ENCODE results near the gene MAPK8IP1. TPM values are rescaled to one million over a fixed set of nuclear protein-coding genes. Genes with fewer than 3 reads are reported as not detected.
A peak's percentile ranks its signal among the peaks of the same experiment; 100 is the strongest.
"Not testable (repeated sequence)": the region's sequence is repeated elsewhere in the genome, so short reads cannot be mapped to it uniquely, and the experiment has no call there.

Gene MAPK8IP1
- total RNA-seq, 3 donors from 2014 or later: 1.6 to 12.3 (median 2.5) TPM

DNA sequence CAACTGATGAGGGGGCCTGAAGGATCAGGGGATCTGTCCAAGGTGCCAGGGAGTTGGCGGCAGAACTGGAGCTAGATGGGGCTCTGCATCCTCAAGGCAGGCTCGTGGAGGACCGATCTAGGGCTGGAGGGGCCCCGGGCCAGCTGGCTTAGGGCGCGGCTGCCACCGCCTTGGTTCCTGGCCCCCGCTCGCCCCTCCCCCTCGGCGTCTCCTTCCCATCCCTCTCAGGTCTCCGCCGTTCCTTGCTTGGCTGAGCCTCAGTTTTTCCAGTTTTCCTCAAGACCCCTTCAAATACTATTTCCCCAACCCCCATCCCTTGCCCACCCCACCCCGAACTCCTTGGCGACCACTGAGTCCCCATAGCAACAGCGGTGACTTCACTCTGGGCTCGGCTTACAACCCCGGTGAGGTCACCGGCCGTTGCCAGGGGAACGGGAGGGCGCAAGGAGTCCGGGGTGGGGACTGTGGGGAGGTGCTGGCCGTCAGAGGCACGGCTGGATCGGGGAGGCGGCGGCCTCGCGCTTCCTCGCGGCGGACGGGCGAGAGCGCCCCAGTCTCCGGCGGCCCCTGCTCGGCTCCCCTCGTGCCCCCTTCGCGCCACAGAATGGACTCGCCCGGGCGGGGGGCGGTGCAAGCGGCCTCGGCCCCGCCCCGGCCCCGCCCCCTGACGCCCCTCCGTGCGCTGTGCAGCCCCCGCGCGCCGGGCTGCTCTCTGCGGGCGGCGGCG, 14.2 kb downstream of the MAPK8IP1 start:
- Histone ChIP-seq H3K9me3 (no peaks in the 10 kb centered on the region), H3K4me3 (no peak overlapping the region), H3K4me1 (ENCODE audit: low read depth) (peaks cover 8% of the 10 kb centered on the region), H3K36me3 (ENCODE audit: low read depth) (no peaks in the 10 kb centered on the region)
- peak; percentile 77 for ATAC-seq
- TF ChIP-seq, protein P1, sequence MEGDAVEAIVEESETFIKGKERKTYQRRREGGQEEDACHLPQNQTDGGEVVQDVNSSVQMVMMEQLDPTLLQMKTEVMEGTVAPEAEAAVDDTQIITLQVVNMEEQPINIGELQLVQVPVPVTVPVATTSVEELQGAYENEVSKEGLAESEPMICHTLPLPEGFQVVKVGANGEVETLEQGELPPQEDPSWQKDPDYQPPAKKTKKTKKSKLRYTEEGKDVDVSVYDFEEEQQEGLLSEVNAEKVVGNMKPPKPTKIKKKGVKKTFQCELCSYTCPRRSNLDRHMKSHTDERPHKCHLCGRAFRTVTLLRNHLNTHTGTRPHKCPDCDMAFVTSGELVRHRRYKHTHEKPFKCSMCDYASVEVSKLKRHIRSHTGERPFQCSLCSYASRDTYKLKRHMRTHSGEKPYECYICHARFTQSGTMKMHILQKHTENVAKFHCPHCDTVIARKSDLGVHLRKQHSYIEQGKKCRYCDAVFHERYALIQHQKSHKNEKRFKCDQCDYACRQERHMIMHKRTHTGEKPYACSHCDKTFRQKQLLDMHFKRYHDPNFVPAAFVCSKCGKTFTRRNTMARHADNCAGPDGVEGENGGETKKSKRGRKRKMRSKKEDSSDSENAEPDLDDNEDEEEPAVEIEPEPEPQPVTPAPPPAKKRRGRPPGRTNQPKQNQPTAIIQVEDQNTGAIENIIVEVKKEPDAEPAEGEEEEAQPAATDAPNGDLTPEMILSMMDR (IDR thresholded peaks at IDR 0.05): no peak
- intact Hi-C loops (cut with DNase I, micrococcal nuclease): no loop called here
- DNase-seq: peak; percentile 68 to 83 (median 78)

DNA sequence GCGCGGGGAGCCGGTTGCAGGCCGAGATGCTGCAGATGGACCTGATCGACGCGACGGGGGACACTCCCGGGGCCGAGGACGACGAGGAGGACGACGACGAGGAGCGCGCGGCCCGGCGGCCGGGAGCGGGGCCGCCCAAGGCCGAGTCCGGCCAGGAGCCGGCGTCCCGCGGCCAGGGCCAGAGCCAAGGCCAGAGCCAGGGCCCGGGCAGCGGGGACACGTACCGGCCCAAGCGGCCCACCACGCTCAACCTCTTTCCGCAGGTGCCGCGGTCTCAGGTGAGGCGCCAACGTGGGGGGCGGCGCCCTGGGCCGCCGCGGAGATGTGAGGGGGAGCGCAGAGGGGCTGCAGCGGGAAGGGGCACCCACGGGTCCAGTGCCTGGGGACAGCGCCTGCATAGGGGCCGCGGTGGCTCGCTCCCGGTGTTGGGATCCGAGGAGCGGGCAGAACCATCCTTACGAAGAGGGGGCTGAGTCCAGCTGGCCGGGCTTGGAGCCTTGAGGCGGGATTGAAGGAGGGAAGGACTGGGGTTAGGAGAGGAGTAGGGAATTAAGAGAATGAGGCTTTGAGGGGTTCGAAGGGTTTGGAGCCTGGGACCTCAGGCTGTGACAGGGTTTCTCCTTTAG, 14.8 kb downstream of the MAPK8IP1 start:
- peak; percentile 5 for ATAC-seq

DNA sequence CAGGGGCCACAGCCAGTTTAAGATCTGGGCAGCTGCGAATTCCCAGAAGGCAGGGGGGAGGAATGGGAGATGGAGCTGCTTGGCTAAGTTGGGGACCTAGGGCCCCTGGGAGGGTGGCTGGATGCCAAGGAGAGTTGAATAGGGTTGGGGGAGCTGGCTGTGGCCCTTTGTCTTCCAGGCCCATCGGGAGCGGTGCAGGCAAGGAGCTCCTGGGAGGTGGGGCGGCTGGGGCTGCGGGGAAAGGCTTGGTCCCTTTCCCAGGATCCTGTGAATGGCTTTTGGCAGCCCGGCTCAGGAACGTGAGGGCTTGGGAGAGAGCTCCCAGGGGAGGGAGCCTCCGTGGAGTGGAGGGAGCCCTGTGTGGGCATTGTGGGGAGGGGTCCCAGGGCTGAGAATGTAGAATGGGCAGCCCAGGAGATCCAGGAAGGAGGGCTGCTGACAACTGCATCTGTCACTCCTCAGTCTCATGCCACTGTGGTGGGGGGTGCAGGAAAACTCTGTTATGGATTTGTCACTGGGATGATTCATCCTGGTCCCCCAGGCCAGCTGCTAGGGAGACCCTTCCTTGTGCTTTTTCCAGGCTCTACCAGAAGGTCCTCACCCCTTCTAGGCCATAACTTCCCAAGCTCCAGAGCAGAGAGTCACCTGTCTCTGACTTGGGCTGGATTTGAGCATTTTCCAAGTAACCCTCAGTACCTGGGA, 15.6 kb downstream of the MAPK8IP1 start:
- Histone ChIP-seq H3K9me3 (no peaks in the 10 kb centered on the region), H3K4me3 (no peak overlapping the region), H3K4me1 (ENCODE audit: low read depth) (peaks cover 8% of the 10 kb centered on the region), H3K36me3 (ENCODE audit: low read depth) (no peaks in the 10 kb centered on the region)
- TF ChIP-seq, protein P1 (IDR thresholded peaks at IDR 0.05): no peak
- ATAC-seq (no peak), DNase-seq (peak in 1 of 3 donors; percentile 45)
- intact Hi-C loops (cut with DNase I, micrococcal nuclease): no loop called here

More for the DNA sequence above, 14.8 kb downstream of the MAPK8IP1 start:
- H3K9me3 ChIP-seq; H3K36me3 ChIP-seq (ENCODE audit: low read depth); intact Hi-C loops (cut with DNase I, micrococcal nuclease); H3K4me1 ChIP-seq (ENCODE audit: low read depth); H3K4me3 ChIP-seq: not testable (repeated sequence)
- DNase-seq: peak in 1 of 3 donors; percentile 45

DNA sequence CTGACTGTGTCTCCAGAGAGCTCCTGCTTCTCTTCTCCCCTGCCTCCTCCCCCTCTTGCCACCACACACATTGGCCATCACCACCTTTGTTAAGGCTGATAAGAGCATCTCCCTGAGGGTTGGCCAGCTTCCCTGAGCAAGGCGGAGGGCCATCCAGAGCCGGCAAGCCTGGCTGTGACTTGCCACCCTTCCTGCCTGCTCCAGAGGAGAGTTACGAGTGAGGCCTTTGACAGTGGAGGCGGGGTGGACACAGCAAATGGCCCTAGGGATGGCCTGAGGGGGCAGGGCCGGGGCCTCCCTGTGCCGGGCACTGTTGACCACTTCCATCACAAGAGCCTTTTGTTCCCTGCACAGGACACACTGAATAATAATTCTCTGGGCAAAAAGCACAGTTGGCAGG, 16.2 kb downstream of the MAPK8IP1 start:
- Histone ChIP-seq H3K36me3 (ENCODE audit: low read depth) (no peaks in the 10 kb centered on the region), H3K9me3 (no peaks in the 10 kb centered on the region), H3K4me3 (no peak overlapping the region), H3K4me1 (ENCODE audit: low read depth) (peaks cover 8% of the 10 kb centered on the region)
- DNase-seq (no peak), ATAC-seq (no peak)
- TF ChIP-seq, protein P1 (IDR thresholded peaks at IDR 0.05): no peak
- intact Hi-C loops (cut with DNase I, micrococcal nuclease): no loop called here

DNA sequence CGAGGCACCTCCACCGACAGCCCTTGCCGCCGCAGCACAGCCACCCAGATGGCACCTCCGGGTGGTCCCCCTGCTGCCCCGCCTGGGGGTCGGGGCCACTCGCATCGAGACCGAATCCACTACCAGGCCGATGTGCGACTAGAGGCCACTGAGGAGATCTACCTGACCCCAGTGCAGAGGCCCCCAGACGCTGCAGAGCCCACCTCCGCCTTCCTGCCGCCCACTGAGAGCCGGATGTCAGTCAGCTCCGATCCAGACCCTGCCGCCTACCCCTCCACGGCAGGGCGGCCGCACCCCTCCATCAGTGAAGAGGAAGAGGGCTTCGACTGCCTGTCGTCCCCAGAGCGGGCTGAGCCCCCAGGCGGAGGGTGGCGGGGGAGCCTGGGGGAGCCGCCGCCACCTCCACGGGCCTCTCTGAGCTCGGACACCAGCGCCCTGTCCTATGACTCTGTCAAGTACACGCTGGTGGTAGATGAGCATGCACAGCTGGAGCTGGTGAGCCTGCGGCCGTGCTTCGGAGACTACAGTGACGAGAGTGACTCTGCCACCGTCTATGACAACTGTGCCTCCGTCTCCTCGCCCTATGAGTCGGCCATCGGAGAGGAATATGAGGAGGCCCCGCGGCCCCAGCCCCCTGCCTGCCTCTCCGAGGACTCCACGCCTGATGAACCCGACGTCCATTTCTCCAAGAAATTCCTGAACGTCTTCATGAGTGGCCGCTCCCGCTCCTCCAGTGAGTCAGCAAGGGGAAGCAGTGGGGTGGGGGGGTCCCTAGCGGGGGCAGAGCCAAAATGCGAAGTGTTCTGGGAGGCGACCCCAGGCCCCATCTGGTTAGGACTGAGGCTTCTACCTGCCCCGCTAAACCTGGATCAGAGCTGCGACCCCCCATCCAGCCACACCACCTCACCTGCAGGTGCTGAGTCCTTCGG, 17.3 kb downstream of the MAPK8IP1 start:
- ATAC-seq (no peak), DNase-seq (no peak)
- Histone ChIP-seq H3K4me3 (no peak overlapping the region), H3K9me3 (no peaks in the 10 kb centered on the region), H3K36me3 (ENCODE audit: low read depth) (no peaks in the 10 kb centered on the region), H3K4me1 (ENCODE audit: low read depth) (peaks cover 8% of the 10 kb centered on the region)
- intact Hi-C loops (cut with DNase I, micrococcal nuclease): no loop called here
- TF ChIP-seq, protein P1 (IDR thresholded peaks at IDR 0.05): no peak

Measured in mucosa of descending colon (tissue), 3 donors.